Measurements from ENCODE around the gene RSF1. TPM values are rescaled to one million over a fixed set of nuclear protein-coding genes. Genes with fewer than 3 reads are reported as not detected.

The RSF1 gene
- total RNA-seq, 1 experiment from 2014 or later: 62.0 TPM

DNA sequence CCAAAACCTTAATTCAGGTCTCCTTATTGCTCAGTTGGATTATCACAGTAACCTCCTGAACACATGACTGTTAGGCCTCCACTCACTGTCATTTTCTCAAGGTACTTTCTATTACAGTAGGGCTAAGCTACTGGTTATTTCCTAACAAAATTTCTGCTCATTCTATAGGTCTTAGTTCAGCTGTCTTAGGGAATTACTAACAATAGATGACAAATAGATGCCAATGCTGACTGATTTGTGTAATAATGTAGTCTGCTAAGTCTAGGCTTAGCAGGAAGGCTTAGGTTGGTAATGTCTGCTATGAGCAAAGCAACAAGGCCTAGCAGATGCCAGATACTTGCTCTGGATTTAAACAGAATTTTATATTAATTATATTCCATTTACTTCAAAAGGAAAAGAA is 58.1 kb downstream of the RSF1 start:
- TSS peak; percentile 21 for BruUV-seq (replicated peaks)
- Mint-ChIP-seq H3K4me3 (ENCODE audit: unreplicated experiment) (no peak overlapping the region), H3K36me3 (ENCODE audit: insufficient read depth, unreplicated experiment) (peaks cover 23% of the 10 kb centered on the region), H3K27ac (ENCODE audit: low read depth, unreplicated experiment) (no peak overlapping the region), H3K9me3 (ENCODE audit: unreplicated experiment) (no peaks in the 10 kb centered on the region), H3K4me1 (ENCODE audit: insufficient read depth, unreplicated experiment) (peaks cover 5% of the 10 kb centered on the region), H3K27me3 (ENCODE audit: insufficient read depth, unreplicated experiment) (no peaks in the 10 kb centered on the region)
- intact Hi-C loops (cut with micrococcal nuclease): no loop called here
- TF ChIP-seq, protein P1, sequence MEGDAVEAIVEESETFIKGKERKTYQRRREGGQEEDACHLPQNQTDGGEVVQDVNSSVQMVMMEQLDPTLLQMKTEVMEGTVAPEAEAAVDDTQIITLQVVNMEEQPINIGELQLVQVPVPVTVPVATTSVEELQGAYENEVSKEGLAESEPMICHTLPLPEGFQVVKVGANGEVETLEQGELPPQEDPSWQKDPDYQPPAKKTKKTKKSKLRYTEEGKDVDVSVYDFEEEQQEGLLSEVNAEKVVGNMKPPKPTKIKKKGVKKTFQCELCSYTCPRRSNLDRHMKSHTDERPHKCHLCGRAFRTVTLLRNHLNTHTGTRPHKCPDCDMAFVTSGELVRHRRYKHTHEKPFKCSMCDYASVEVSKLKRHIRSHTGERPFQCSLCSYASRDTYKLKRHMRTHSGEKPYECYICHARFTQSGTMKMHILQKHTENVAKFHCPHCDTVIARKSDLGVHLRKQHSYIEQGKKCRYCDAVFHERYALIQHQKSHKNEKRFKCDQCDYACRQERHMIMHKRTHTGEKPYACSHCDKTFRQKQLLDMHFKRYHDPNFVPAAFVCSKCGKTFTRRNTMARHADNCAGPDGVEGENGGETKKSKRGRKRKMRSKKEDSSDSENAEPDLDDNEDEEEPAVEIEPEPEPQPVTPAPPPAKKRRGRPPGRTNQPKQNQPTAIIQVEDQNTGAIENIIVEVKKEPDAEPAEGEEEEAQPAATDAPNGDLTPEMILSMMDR (IDR thresholded peaks at IDR 0.05; ENCODE audit: unreplicated experiment): no peak
- no peak for DNase-seq (ENCODE audit: unreplicated experiment)
- CTCF ChIA-PET: interaction anchor here (1.2 kb wide), 1 partner anchor 14 kb away, joined by 4 read pairs; no protein-coding TSS in a partner anchor
- POLR2A ChIA-PET: interaction anchor here (1.0 kb wide), 1 partner anchor 15 kb away, joined by 3 read pairs; no protein-coding TSS in a partner anchor

DNA sequence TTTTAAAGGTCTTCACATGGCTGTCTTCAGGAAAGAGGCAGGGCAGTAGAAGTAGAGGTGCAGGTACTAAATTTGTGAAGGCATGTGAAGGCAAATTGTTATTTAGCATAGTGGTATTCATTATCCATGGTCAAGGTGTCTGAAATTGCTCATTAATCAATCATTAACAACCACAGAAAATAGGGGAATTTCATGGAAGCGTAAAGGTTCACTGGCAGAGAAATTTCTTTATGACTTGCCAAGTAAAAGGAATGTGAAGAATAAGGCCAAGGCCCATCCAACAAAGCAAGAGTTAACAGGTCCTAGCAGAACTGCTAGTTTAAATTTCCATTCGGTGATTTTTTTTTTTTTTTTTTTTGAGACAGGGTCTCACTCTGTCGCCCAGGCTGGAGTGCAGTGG is 59.0 kb downstream of the RSF1 start:
- H3K9me3 Mint-ChIP-seq (ENCODE audit: unreplicated experiment): no peaks in the 10 kb centered on the region
- no peak for DNase-seq (ENCODE audit: unreplicated experiment)
- TF ChIP-seq, protein P1 (IDR thresholded peaks at IDR 0.05; ENCODE audit: unreplicated experiment): no peak
- POLR2A ChIA-PET: interaction anchor here (1.0 kb wide), 1 partner anchor 14 kb away, joined by 3 read pairs; no protein-coding TSS in a partner anchor
- CTCF ChIA-PET: no interaction called here
- H3K36me3 Mint-ChIP-seq (ENCODE audit: insufficient read depth, unreplicated experiment): peaks cover 23% of the 10 kb centered on the region
- H3K27me3 Mint-ChIP-seq (ENCODE audit: insufficient read depth, unreplicated experiment): no peaks in the 10 kb centered on the region
- H3K4me3 Mint-ChIP-seq (ENCODE audit: unreplicated experiment): no peak overlapping the region
- peaks cover 5% of the 10 kb centered on the region for H3K4me1 Mint-ChIP-seq (ENCODE audit: insufficient read depth, unreplicated experiment)
- BruUV-seq (replicated peaks): no TSS peak
- H3K27ac Mint-ChIP-seq (ENCODE audit: low read depth, unreplicated experiment): no peak overlapping the region
- intact Hi-C loops (cut with micrococcal nuclease): no loop called here

DNA sequence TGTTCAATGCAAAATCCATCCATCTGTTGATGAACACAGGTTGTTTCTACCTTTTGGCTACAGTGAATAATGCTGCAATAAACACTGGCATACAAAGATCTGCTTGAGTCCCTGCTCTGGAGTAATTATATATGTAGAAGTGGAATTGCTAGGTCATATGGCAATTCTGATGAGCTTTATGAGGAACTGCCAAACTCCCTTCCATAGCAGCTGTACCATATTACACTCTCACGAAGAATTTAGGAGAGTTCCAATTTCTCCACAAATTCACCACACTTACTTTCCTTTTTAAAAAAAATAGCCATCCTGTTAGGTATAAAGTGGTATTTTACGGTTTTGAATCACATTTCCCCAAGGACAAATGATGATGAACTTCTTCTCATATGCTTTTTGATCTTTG is 62.2 kb downstream of the RSF1 start:
- Mint-ChIP-seq H3K36me3 (ENCODE audit: insufficient read depth, unreplicated experiment) (peaks cover 23% of the 10 kb centered on the region), H3K27ac (ENCODE audit: low read depth, unreplicated experiment) (no peak overlapping the region), H3K9me3 (ENCODE audit: unreplicated experiment) (no peaks in the 10 kb centered on the region), H3K27me3 (ENCODE audit: insufficient read depth, unreplicated experiment) (no peaks in the 10 kb centered on the region), H3K4me1 (ENCODE audit: insufficient read depth, unreplicated experiment) (peaks cover 5% of the 10 kb centered on the region), H3K4me3 (ENCODE audit: unreplicated experiment) (no peak overlapping the region)
- no peak for DNase-seq (ENCODE audit: unreplicated experiment)
- no TSS peak for BruUV-seq (replicated peaks)
- intact Hi-C loops (cut with micrococcal nuclease): no loop called here
- POLR2A ChIA-PET: no interaction called here
- TF ChIP-seq, protein P1 (IDR thresholded peaks at IDR 0.05; ENCODE audit: unreplicated experiment): no peak
- CTCF ChIA-PET: no interaction called here

DNA sequence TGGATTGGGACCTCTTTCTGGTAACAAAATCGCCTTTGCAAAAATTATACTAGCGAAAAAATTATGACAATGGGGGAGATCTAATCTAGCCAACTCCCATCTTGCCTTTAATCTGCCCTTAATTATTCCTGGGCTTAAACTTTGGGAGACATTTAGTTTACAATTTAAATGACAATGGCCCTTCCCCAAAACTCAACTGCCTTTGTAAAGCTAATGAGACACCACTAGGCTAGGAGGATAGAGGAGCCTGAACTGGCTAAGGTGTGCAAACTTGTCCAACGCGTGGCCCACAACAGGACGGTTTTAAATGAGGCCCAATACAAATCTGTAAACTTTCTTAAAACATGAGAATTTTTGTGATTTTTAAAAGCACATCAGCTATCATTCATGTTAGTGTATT is 67.3 kb downstream of the RSF1 start:
- POLR2A ChIA-PET: no interaction called here
- DNase-seq (ENCODE audit: unreplicated experiment): no peak
- H3K4me1 Mint-ChIP-seq (ENCODE audit: insufficient read depth, unreplicated experiment): no peaks in the 10 kb centered on the region
- no peak overlapping the region for H3K27ac Mint-ChIP-seq (ENCODE audit: low read depth, unreplicated experiment)
- H3K4me3 Mint-ChIP-seq (ENCODE audit: unreplicated experiment): no peak overlapping the region
- H3K27me3 Mint-ChIP-seq (ENCODE audit: insufficient read depth, unreplicated experiment): no peaks in the 10 kb centered on the region
- TF ChIP-seq, protein P1 (IDR thresholded peaks at IDR 0.05; ENCODE audit: unreplicated experiment): no peak
- H3K36me3 Mint-ChIP-seq (ENCODE audit: insufficient read depth, unreplicated experiment): peaks cover 10% of the 10 kb centered on the region
- H3K9me3 Mint-ChIP-seq (ENCODE audit: unreplicated experiment): no peaks in the 10 kb centered on the region
- BruUV-seq (replicated peaks): no TSS peak
- CTCF ChIA-PET: interaction anchor here (0.6 kb wide), 1 partner anchor 20 kb away, joined by 3 read pairs; no protein-coding TSS in a partner anchor
- intact Hi-C loops (cut with micrococcal nuclease): no loop called here
